NOMO-1 treated with DMSO at 0.1 percent for 48 hours (cell line): ENCODE measurements around the gene GUCY1A2.
"Not testable (repeated sequence)": the region's sequence is repeated elsewhere in the genome, so short reads cannot be mapped to it uniquely, and the experiment has no call there.

Experiments used
- DNase-seq: peaks from one replicate; lab custom pipeline; 2025; ENCODE audit not compliant: unreplicated experiment; lab: John Stamatoyannopoulos, UW

The GUCY1A2 gene

GRCh38 chr11:106957030-106957482, 61.2 kb downstream of the GUCY1A2 start:
- DNase-seq = no peak

- DNase-seq = no peak
Observed at GRCh38 chr11:106950067-106950491, 68.2 kb downstream of the GUCY1A2 start.

GRCh38 chr11:106943089-106943488, 75.2 kb downstream of the GUCY1A2 start:
- no peak for DNase-seq

GRCh38 chr11:106939157-106939556, 79.1 kb downstream of the GUCY1A2 start:
- DNase-seq = no peak

- no peak for DNase-seq
Observed at GRCh38 chr11:106937111-106937510, 81.2 kb downstream of the GUCY1A2 start.

- no peak for DNase-seq
Observed at GRCh38 chr11:106925245-106925644, 93.0 kb downstream of the GUCY1A2 start.

- no peak for DNase-seq
Observed at GRCh38 chr11:106920899-106921509, 97.3 kb downstream of the GUCY1A2 start.

- DNase-seq = no peak
Observed at GRCh38 chr11:106917973-106918372, 100.3 kb downstream of the GUCY1A2 start.

GRCh38 chr11:106914409-106914808, 103.9 kb downstream of the GUCY1A2 start:
- DNase-seq = no peak

- no peak for DNase-seq
Observed at GRCh38 chr11:106913141-106913540, 105.1 kb downstream of the GUCY1A2 start.

GRCh38 chr11:106904826-106905225, 113.5 kb downstream of the GUCY1A2 start:
- DNase-seq = no peak

GRCh38 chr11:106889718-106890117, 128.6 kb downstream of the GUCY1A2 start:
- DNase-seq = no peak

- DNase-seq = no peak
Observed at GRCh38 chr11:106888386-106888785, 129.9 kb downstream of the GUCY1A2 start.

GRCh38 chr11:106883693-106884092, 134.6 kb downstream of the GUCY1A2 start:
- not testable (repeated sequence) for DNase-seq

- no peak for DNase-seq
Observed at GRCh38 chr11:106879832-106880546, 138.3 kb downstream of the GUCY1A2 start.

GRCh38 chr11:106879029-106879428, 139.2 kb downstream of the GUCY1A2 start:
- DNase-seq = no peak

- DNase-seq = no peak
Observed at GRCh38 chr11:106875013-106875412, 143.3 kb downstream of the GUCY1A2 start.

GRCh38 chr11:106872246-106872645, 146.0 kb downstream of the GUCY1A2 start:
- no peak for DNase-seq

GRCh38 chr11:106858200-106858599, 160.1 kb downstream of the GUCY1A2 start:
- DNase-seq = no peak

GRCh38 chr11:106856566-106856965, 161.7 kb downstream of the GUCY1A2 start:
- no peak for DNase-seq

- no peak for DNase-seq
Observed at GRCh38 chr11:106854429-106854828, 163.8 kb downstream of the GUCY1A2 start.

GRCh38 chr11:106853850-106854401, 164.3 kb downstream of the GUCY1A2 start:
- no peak for DNase-seq
